GM21515 (cell line): ENCODE measurements around the gene METTL23.
"Not testable (repeated sequence)": the region's sequence is repeated elsewhere in the genome, so short reads cannot be mapped to it uniquely, and the experiment has no call there.

Source experiments
- ATAC-seq: cut with Tn5 transposase; IDR thresholded peaks from one replicate; pipeline ENCODE4 v1.9.1; 2021; ENCODE audit not compliant: unreplicated experiment

Gene METTL23

GRCh38 chr17:76695059-76695831, 31.4 kb upstream of the METTL23 start:
- no peak for ATAC-seq

GRCh38 chr17:76696763-76697701, 29.6 kb upstream of the METTL23 start:
- ATAC-seq = no peak

- ATAC-seq = no peak
Measured at GRCh38 chr17:76697702-76698465, 28.8 kb upstream of the METTL23 start.

GRCh38 chr17:76698466-76698977, 28.1 kb upstream of the METTL23 start:
- ATAC-seq = not testable (repeated sequence)

GRCh38 chr17:76700270-76700616, 26.4 kb upstream of the METTL23 start:
- ATAC-seq = no peak

GRCh38 chr17:76700617-76701470, 25.8 kb upstream of the METTL23 start:
- ATAC-seq = no peak

- ATAC-seq = no peak
Measured at GRCh38 chr17:76701471-76701967, 25.1 kb upstream of the METTL23 start.

GRCh38 chr17:76702076-76702475, 24.6 kb upstream of the METTL23 start:
- ATAC-seq = no peak

- ATAC-seq = no peak
Measured at GRCh38 chr17:76702941-76703637, 23.6 kb upstream of the METTL23 start.

- no peak for ATAC-seq
Measured at GRCh38 chr17:76704805-76705204, 21.8 kb upstream of the METTL23 start.

- ATAC-seq = no peak
Measured at GRCh38 chr17:76706817-76707216, 19.8 kb upstream of the METTL23 start.

- no peak for ATAC-seq
Measured at GRCh38 chr17:76707985-76708807, 18.4 kb upstream of the METTL23 start.

- no peak for ATAC-seq
Measured at GRCh38 chr17:76709077-76709950, 17.3 kb upstream of the METTL23 start.

- ATAC-seq = not testable (repeated sequence)
Measured at GRCh38 chr17:76709951-76710862, 16.4 kb upstream of the METTL23 start.

- no peak for ATAC-seq
Measured at GRCh38 chr17:76710863-76711611, 15.6 kb upstream of the METTL23 start, which contains the start of gene MXRA7. MXRA7 (minus strand) TSS chr17:76710965; CDS start chr17:76710946, 19 bp downstream.

- ATAC-seq = not testable (repeated sequence)
Measured at GRCh38 chr17:76712321-76712720, 14.3 kb upstream of the METTL23 start.
